ENCODE results near the gene CRB1.

CRB1 gene

GRCh38 chr1:197388801-197389200 is 120.7 kb downstream of the CRB1 start:
- Histone ChIP-seq H3K27me3 (ENCODE audit: insufficient read depth, low read depth, severe bottlenecking) (no peaks in the 10 kb centered on the region), H3K9me3 (ENCODE audit: severe bottlenecking) (no peaks in the 10 kb centered on the region), H3K4me3 (ENCODE audit: low read depth, low read length) (no peak overlapping the region), H3K36me3 (no peaks in the 10 kb centered on the region), H3K27ac (no peak overlapping the region)
- no peak for DNase-seq
- TF ChIP-seq CTCF (IDR thresholded peaks at IDR 0.05; ENCODE audit: low read depth, low read length): no peak

- no peak overlapping the region for H3K27ac ChIP-seq
- no peak for TF ChIP-seq CTCF (IDR thresholded peaks at IDR 0.05; ENCODE audit: low read depth, low read length)
- no peaks in the 10 kb centered on the region for H3K27me3 ChIP-seq (ENCODE audit: insufficient read depth, low read depth, severe bottlenecking)
- H3K4me3 ChIP-seq (ENCODE audit: low read depth, low read length): no peak overlapping the region
- no peaks in the 10 kb centered on the region for H3K36me3 ChIP-seq
- no peak for DNase-seq
- no peaks in the 10 kb centered on the region for H3K9me3 ChIP-seq (ENCODE audit: severe bottlenecking)
Measured at GRCh38 chr1:197390856-197391255, 122.8 kb downstream of the CRB1 start.

- Histone ChIP-seq H3K4me3 (ENCODE audit: low read depth, low read length) (no peak overlapping the region), H3K36me3 (no peaks in the 10 kb centered on the region), H3K27me3 (ENCODE audit: insufficient read depth, low read depth, severe bottlenecking) (no peaks in the 10 kb centered on the region), H3K9me3 (ENCODE audit: severe bottlenecking) (no peaks in the 10 kb centered on the region), H3K27ac (no peak overlapping the region)
- TF ChIP-seq CTCF (IDR thresholded peaks at IDR 0.05; ENCODE audit: low read depth, low read length): no peak
- no peak for DNase-seq
Measured at GRCh38 chr1:197391303-197392226, 123.5 kb downstream of the CRB1 start.

GRCh38 chr1:197392541-197392940 is 124.5 kb downstream of the CRB1 start:
- DNase-seq: no peak
- Histone ChIP-seq H3K27me3 (ENCODE audit: insufficient read depth, low read depth, severe bottlenecking) (no peaks in the 10 kb centered on the region), H3K36me3 (no peaks in the 10 kb centered on the region), H3K9me3 (ENCODE audit: severe bottlenecking) (no peaks in the 10 kb centered on the region), H3K4me3 (ENCODE audit: low read depth, low read length) (no peak overlapping the region), H3K27ac (no peak overlapping the region)
- no peak for TF ChIP-seq CTCF (IDR thresholded peaks at IDR 0.05; ENCODE audit: low read depth, low read length)

GRCh38 chr1:197393105-197393504 is 125.1 kb downstream of the CRB1 start:
- no peak for TF ChIP-seq CTCF (IDR thresholded peaks at IDR 0.05; ENCODE audit: low read depth, low read length)
- Histone ChIP-seq H3K27ac (no peak overlapping the region), H3K4me3 (ENCODE audit: low read depth, low read length) (no peak overlapping the region), H3K27me3 (ENCODE audit: insufficient read depth, low read depth, severe bottlenecking) (no peaks in the 10 kb centered on the region), H3K9me3 (ENCODE audit: severe bottlenecking) (no peaks in the 10 kb centered on the region), H3K36me3 (no peaks in the 10 kb centered on the region)
- DNase-seq: no peak

Data from WERI-Rb-1 (cell line).